Kidney tubule cell (primary cell): ENCODE measurements around the gene CRACR2B.

Source experiments
- DNase-seq: peaks from one replicate; pipeline ENCODE4 v3.0.0-alpha.2; 2018; ENCODE audit warnings: low spot score

Gene CRACR2B

GRCh38 chr11:794766-795633 lies 32.7 kb upstream of the CRACR2B start:
- peak; percentile 61 for DNase-seq

- peak; percentile 96 for DNase-seq
Measured at GRCh38 chr11:795634-796564, 31.8 kb upstream of the CRACR2B start.

GRCh38 chr11:796565-797295 lies 31.0 kb upstream of the CRACR2B start:
- no peak for DNase-seq

- peak; percentile 77 for DNase-seq
Measured at GRCh38 chr11:797296-798092, 30.2 kb upstream of the CRACR2B start.

- peak; percentile 84 for DNase-seq
Measured at GRCh38 chr11:798093-798713, 29.5 kb upstream of the CRACR2B start, which contains the start of gene SLC25A22. Gene SLC25A22, minus strand, starts transcription at chr11:798281. Its CDS starts 3,275 bp downstream, at chr11:795006.

- no peak for DNase-seq
Measured at GRCh38 chr11:799641-800316, 27.9 kb upstream of the CRACR2B start.

GRCh38 chr11:800473-800872 lies 27.2 kb upstream of the CRACR2B start:
- no peak for DNase-seq

- no peak for DNase-seq
Measured at GRCh38 chr11:801097-801780, 26.5 kb upstream of the CRACR2B start.

- no peak for DNase-seq
Measured at GRCh38 chr11:802018-802617, 25.6 kb upstream of the CRACR2B start.

- no peak for DNase-seq
Measured at GRCh38 chr11:802693-803466, 24.8 kb upstream of the CRACR2B start.

GRCh38 chr11:803467-803742 lies 24.3 kb upstream of the CRACR2B start:
- no peak for DNase-seq

GRCh38 chr11:803770-804598 lies 23.7 kb upstream of the CRACR2B start:
- DNase-seq = no peak

GRCh38 chr11:804599-804964 lies 23.1 kb upstream of the CRACR2B start:
- no peak for DNase-seq

- no peak for DNase-seq
Measured at GRCh38 chr11:808427-809286, 19.1 kb upstream of the CRACR2B start.

GRCh38 chr11:809287-810039 lies 18.3 kb upstream of the CRACR2B start, which contains the start of gene RPLP2:
Gene RPLP2, plus strand, starts transcription at chr11:809967. Its CDS starts 268 bp downstream, at chr11:810235.
- DNase-seq = peak; percentile 96

- no peak for DNase-seq
Measured at GRCh38 chr11:810040-810567, 17.6 kb upstream of the CRACR2B start.
